ENCODE data around the gene CTR9.

CTR9 gene

GRCh38 chr11:10727146-10727851 lies 23.7 kb upstream of the CTR9 start:
- ATAC-seq (replicated peaks; ENCODE audit: extremely low read depth, poor library complexity, severe bottlenecking), result no peak
- peaks cover 8% of the 10 kb centered on the region for H3K4me1 Mint-ChIP-seq
- DNase-seq (ENCODE audit: low spot score in 2 of 2), result no peak
- no peaks in the 10 kb centered on the region for H3K9me3 Mint-ChIP-seq
- no peak overlapping the region for H3K27ac Mint-ChIP-seq (ENCODE audit: low read depth)
- peaks cover 12% of the 10 kb centered on the region for H3K27me3 Mint-ChIP-seq
- no peak overlapping the region for H3K4me3 Mint-ChIP-seq
- no peaks in the 10 kb centered on the region for H3K36me3 Mint-ChIP-seq (ENCODE audit: insufficient read depth)

GRCh38 chr11:10728154-10728553 lies 22.9 kb upstream of the CTR9 start:
- no peak for ATAC-seq (replicated peaks; ENCODE audit: extremely low read depth, poor library complexity, severe bottlenecking)
- Mint-ChIP-seq H3K27me3 (peaks cover 15% of the 10 kb centered on the region), H3K9me3 (no peaks in the 10 kb centered on the region), H3K4me1 (peaks cover 8% of the 10 kb centered on the region), H3K27ac (ENCODE audit: low read depth) (no peak overlapping the region), H3K36me3 (ENCODE audit: insufficient read depth) (no peaks in the 10 kb centered on the region), H3K4me3 (no peak overlapping the region)
- DNase-seq (ENCODE audit: low spot score in 2 of 2), result no peak

GRCh38 chr11:10728789-10729472 lies 22.1 kb upstream of the CTR9 start:
- peaks cover 15% of the 10 kb centered on the region for H3K27me3 Mint-ChIP-seq
- H3K36me3 Mint-ChIP-seq (ENCODE audit: insufficient read depth), result no peaks in the 10 kb centered on the region
- no peaks in the 10 kb centered on the region for H3K9me3 Mint-ChIP-seq
- DNase-seq (ENCODE audit: low spot score in 2 of 2), result no peak
- ATAC-seq (replicated peaks; ENCODE audit: extremely low read depth, poor library complexity, severe bottlenecking), result no peak
- H3K4me3 Mint-ChIP-seq, result no peak overlapping the region
- H3K27ac Mint-ChIP-seq (ENCODE audit: low read depth), result no peak overlapping the region
- H3K4me1 Mint-ChIP-seq, result peaks cover 8% of the 10 kb centered on the region

GRCh38 chr11:10730151-10730550 lies 20.9 kb upstream of the CTR9 start:
- no peak overlapping the region for H3K4me3 Mint-ChIP-seq
- no peaks in the 10 kb centered on the region for H3K36me3 Mint-ChIP-seq (ENCODE audit: insufficient read depth)
- DNase-seq (ENCODE audit: low spot score in 2 of 2), result no peak
- no peaks in the 10 kb centered on the region for H3K9me3 Mint-ChIP-seq
- ATAC-seq (replicated peaks; ENCODE audit: extremely low read depth, poor library complexity, severe bottlenecking), result no peak
- no peak overlapping the region for H3K27ac Mint-ChIP-seq (ENCODE audit: low read depth)
- H3K4me1 Mint-ChIP-seq, result peaks cover 8% of the 10 kb centered on the region
- peaks cover 15% of the 10 kb centered on the region for H3K27me3 Mint-ChIP-seq

GRCh38 chr11:10731064-10731680 lies 19.9 kb upstream of the CTR9 start:
- Mint-ChIP-seq H3K4me3 (no peak overlapping the region), H3K36me3 (ENCODE audit: insufficient read depth) (no peaks in the 10 kb centered on the region), H3K9me3 (no peaks in the 10 kb centered on the region)

GRCh38 chr11:10735481-10736475 lies 15.3 kb upstream of the CTR9 start:
- H3K27me3 Mint-ChIP-seq, result peaks cover 15% of the 10 kb centered on the region
- no peaks in the 10 kb centered on the region for H3K36me3 Mint-ChIP-seq (ENCODE audit: insufficient read depth)
- ATAC-seq (replicated peaks; ENCODE audit: extremely low read depth, poor library complexity, severe bottlenecking) (peak; percentile 97), DNase-seq (ENCODE audit: low spot score in 2 of 2) (peak; percentile 75 to 82)
- peak overlapping the region; percentile 61 for H3K27ac Mint-ChIP-seq (ENCODE audit: low read depth)
- peaks cover 12% of the 10 kb centered on the region for H3K4me1 Mint-ChIP-seq
- peak overlapping the region; percentile 57 for H3K4me3 Mint-ChIP-seq
- H3K9me3 Mint-ChIP-seq, result no peaks in the 10 kb centered on the region

More at GRCh38 chr11:10731064-10731680, 19.9 kb upstream of the CTR9 start:
- Mint-ChIP-seq H3K4me1 (peaks cover 9% of the 10 kb centered on the region), H3K27ac (ENCODE audit: low read depth) (no peak overlapping the region), H3K27me3 (peaks cover 15% of the 10 kb centered on the region)
- no peak for ATAC-seq (replicated peaks; ENCODE audit: extremely low read depth, poor library complexity, severe bottlenecking)
- no peak for DNase-seq (ENCODE audit: low spot score in 2 of 2)

- Mint-ChIP-seq H3K4me3 (peak overlapping the region; percentile 69), H3K27ac (ENCODE audit: low read depth) (peak overlapping the region; percentile 30), H3K36me3 (ENCODE audit: insufficient read depth) (peaks cover 6% of the 10 kb centered on the region), H3K27me3 (no peaks in the 10 kb centered on the region), H3K4me1 (peaks cover 36% of the 10 kb centered on the region), H3K9me3 (no peaks in the 10 kb centered on the region)
- DNase-seq (ENCODE audit: low spot score in 2 of 2), result peak in 1 of 2 donors; percentile 36
- ATAC-seq (replicated peaks; ENCODE audit: extremely low read depth, poor library complexity, severe bottlenecking), result peak; percentile 96
Observed at GRCh38 chr11:10742460-10743208, 8.4 kb upstream of the CTR9 start.

- Mint-ChIP-seq H3K9me3 (no peaks in the 10 kb centered on the region), H3K4me1 (peaks cover 40% of the 10 kb centered on the region), H3K4me3 (peak overlapping the region; percentile 69), H3K27me3 (no peaks in the 10 kb centered on the region), H3K27ac (ENCODE audit: low read depth) (peak overlapping the region; percentile 30), H3K36me3 (ENCODE audit: insufficient read depth) (peaks cover 6% of the 10 kb centered on the region)
- DNase-seq (ENCODE audit: low spot score in 2 of 2) (peak in 1 of 2 donors; percentile 43), ATAC-seq (replicated peaks; ENCODE audit: extremely low read depth, poor library complexity, severe bottlenecking) (peak; percentile 62)
Observed at GRCh38 chr11:10743354-10744000, 7.6 kb upstream of the CTR9 start.

- no peak for ATAC-seq (replicated peaks; ENCODE audit: extremely low read depth, poor library complexity, severe bottlenecking)
- H3K4me1 Mint-ChIP-seq, result peaks cover 43% of the 10 kb centered on the region
- peak overlapping the region; percentile 53 for H3K4me3 Mint-ChIP-seq
- H3K27me3 Mint-ChIP-seq, result no peaks in the 10 kb centered on the region
- no peaks in the 10 kb centered on the region for H3K9me3 Mint-ChIP-seq
- H3K27ac Mint-ChIP-seq (ENCODE audit: low read depth), result peak overlapping the region; percentile 30
- DNase-seq (ENCODE audit: low spot score in 2 of 2), result no peak
- H3K36me3 Mint-ChIP-seq (ENCODE audit: insufficient read depth), result peaks cover 6% of the 10 kb centered on the region
Observed at GRCh38 chr11:10744206-10744605, 6.8 kb upstream of the CTR9 start.

GRCh38 chr11:10746871-10747270 lies 4.2 kb upstream of the CTR9 start:
- Mint-ChIP-seq H3K4me1 (peaks cover 45% of the 10 kb centered on the region), H3K36me3 (ENCODE audit: insufficient read depth) (peaks cover 12% of the 10 kb centered on the region), H3K4me3 (no peak overlapping the region), H3K27ac (ENCODE audit: low read depth) (no peak overlapping the region), H3K27me3 (no peaks in the 10 kb centered on the region), H3K9me3 (no peaks in the 10 kb centered on the region)
- DNase-seq (ENCODE audit: low spot score in 2 of 2) (no peak), ATAC-seq (replicated peaks; ENCODE audit: extremely low read depth, poor library complexity, severe bottlenecking) (no peak)

- peaks cover 12% of the 10 kb centered on the region for H3K36me3 Mint-ChIP-seq (ENCODE audit: insufficient read depth)
- H3K4me1 Mint-ChIP-seq, result peaks cover 45% of the 10 kb centered on the region
- no peak overlapping the region for H3K4me3 Mint-ChIP-seq
- H3K27ac Mint-ChIP-seq (ENCODE audit: low read depth), result no peak overlapping the region
- DNase-seq (ENCODE audit: low spot score in 2 of 2) (no peak), ATAC-seq (replicated peaks; ENCODE audit: extremely low read depth, poor library complexity, severe bottlenecking) (no peak)
- H3K27me3 Mint-ChIP-seq, result no peaks in the 10 kb centered on the region
- H3K9me3 Mint-ChIP-seq, result no peaks in the 10 kb centered on the region
Observed at GRCh38 chr11:10747733-10748132, 3.3 kb upstream of the CTR9 start.

Data from central memory CD8-positive, alpha-beta T cell (primary cell).